RPMI7951 (cell line): Measurements from ENCODE around the gene TMEM184A. TPM values are rescaled to one million over a fixed set of nuclear protein-coding genes. Genes with fewer than 3 reads are reported as not detected.

Experiments
- DNase-seq: peaks from one replicate; pipeline ENCODE4 v3.0.0-alpha.2; 2012; ENCODE audit warnings: low read depth
- total RNA-seq: library from RNA; depleted of rRNA; stranded (reverse); fragments of >200 nt; shearing (Covaris generic); gene quantifications from 2 replicates; pipeline ENCODE4 v1.2.3, GENCODE V29; 2014

Gene TMEM184A
- total RNA-seq, 1 experiment from 2014 or later: not detected

DNA sequence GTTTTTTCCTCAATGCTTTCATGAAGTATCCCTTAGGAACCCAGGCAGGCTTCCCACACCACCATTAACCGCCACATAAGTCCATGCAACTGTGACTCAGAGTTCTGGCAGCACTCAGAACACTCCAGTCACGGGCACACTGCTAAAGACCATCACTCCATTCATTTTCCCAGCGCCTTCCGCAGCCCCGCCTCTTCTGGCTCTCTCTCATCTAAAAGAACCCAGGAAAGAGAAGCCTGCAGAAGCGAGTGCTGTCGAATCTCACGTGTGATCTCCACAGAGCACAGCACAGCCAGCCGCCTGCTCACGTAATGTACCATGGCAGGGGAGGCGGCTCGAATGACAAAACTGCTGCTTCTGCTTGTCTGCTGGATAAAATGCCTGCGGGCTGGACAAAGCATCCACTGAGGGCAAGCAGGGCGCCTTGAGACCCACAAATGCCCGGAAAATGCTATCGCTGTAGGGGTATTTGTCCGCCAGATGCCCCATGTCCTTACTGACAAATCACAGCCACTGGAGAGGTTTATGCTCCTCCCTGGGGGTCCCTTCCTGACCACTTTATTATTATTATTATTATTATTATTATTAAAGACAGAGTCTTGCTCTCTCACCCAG is 12.0 kb upstream of the TMEM184A start:
- peak; percentile 92 for DNase-seq

DNA sequence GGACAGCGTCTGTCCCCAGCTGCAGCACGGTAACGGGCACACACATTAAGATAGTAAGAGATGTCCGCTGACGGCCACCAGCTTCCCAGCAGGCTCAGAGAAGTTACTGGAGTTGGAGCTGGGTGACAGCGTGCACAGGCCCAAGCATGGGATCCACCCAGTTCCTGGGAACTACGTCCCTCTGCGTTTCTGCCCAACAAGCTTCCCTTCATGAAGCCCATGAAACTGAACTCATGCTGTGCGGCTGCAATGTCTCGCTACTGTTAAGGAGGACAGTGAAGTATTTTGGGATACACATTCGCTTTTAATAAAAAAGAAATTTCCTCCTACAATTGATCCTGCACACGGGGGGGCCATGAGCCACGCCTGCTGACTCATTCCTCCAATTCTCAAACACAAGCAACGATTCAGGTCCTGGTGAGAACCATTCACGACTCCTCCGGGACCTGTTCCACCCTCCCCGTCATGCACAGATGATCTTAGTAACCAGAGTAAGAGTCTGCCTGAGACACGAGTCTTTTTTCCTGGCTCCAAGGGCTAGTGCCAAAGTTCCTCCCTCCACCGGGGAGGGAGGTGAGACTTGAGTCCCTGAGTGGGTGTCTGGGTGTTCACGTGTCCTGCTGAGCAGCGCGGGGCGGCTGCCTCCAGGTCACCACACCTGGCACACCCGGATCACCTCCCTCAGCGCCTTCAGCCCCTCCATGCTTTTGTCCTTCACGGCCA is 11.2 kb upstream of the TMEM184A start:
- DNase-seq: peak; percentile 65

DNA sequence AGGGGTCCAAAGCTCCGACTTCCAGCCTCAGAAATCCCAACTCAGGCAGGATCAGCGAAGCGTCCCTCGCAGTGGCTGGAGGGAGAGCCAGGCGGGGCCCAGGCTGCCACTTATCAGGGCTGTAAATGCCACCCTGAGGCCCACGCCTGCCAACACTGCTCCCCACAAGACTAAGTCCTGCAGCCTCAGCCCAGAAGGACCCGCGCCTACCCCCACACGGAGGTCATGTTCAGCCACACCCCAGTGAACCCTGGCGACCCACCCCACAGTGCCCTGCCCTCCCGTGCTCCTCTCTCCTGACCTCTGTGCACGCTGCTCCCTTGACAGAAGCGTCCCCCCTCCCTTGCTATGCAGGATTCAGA is 10.7 kb upstream of the TMEM184A start:
- no peak for DNase-seq

DNA sequence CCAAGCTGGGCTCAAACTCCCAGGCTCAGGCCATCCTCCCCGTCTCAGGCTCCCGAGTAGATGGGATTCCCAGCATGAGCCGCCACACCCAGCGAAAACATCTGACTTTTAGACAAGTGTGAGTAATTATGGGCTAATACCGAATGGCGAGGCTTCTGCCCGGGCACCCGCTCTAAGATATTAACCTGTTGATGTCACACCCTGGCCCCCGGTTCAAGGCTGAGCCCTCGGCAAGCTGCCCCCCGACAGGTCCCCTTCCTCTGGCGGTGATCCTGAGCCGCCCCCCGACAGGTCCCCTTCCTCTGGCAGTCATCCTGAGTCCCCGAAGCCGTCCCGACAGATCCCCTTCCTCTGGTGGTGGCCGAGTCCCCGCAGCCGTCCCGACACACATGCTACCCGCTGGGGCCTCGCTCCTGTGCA is 8.6 kb upstream of the TMEM184A start:
- no peak for DNase-seq

DNA sequence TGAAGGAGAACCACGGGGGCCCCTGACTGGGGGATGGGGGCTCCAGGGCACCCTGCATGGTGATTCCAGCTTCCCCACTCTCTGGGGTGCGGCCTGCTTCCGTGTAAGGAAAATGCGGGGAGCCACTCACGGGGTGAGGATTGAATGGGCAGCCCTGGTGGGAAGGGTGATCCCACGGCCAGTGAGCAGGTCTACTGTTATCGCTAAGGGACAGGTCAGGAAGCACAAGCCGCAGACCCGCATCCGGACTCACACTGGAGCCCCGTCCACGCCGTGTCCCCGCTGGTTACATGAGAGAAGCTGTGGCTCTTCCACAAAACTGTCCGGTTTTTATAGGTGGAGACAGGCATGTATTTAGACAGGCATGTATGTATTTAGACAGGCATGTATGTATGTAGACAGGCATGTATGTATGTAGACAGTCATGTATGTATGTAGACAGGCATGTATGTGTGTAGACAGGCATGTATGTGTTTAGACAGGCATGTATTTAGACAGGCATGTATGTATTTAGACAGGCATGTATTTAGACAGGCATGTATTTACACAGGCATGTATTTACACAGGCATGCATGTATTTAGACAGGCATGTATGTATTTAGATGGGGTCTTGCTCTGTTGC is 8.1 kb upstream of the TMEM184A start:
- no peak for DNase-seq

DNA sequence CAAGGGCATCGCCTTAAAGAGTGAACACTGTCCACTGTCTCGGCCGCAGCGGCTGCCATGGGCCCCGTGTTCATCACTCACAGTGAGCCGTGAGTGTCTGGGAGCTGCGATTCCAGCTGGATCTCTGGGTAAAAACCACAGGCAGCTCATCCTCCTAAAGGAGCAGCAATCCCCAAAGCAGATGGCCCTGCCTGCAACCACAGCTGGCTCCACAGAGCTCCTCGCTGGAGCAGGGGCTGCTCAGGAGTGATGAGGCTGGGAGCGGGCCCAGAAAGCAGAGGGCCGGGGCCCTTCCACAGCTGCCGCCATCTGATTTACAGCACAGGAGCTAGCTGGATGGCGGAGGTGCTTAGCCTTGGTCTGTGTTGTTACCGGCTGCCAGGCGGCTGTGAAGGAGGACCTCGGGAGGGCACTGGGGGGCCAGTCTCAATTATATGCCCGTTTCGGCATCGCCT is 6.6 kb upstream of the TMEM184A start:
- peak; percentile 63 for DNase-seq

DNA sequence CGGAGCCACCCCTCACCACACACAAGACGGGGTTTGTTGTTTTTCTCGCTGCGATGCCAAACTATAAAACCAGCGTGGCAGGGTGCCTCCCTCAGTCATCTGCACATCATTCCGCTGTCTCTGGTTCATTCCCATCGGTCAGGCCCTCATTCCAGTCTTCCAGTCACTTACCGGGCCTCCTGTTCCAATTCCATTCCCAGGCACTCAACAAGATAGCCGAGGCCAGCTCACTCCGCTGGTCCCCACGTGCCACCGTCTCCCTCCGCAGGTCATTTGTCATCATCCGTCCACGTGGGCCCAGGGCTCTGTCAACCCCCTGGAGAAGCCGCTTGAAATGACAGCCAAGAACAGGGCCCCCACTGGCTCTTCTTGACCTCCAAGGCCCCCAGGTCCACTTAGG is 6.1 kb upstream of the TMEM184A start:
- no peak for DNase-seq

DNA sequence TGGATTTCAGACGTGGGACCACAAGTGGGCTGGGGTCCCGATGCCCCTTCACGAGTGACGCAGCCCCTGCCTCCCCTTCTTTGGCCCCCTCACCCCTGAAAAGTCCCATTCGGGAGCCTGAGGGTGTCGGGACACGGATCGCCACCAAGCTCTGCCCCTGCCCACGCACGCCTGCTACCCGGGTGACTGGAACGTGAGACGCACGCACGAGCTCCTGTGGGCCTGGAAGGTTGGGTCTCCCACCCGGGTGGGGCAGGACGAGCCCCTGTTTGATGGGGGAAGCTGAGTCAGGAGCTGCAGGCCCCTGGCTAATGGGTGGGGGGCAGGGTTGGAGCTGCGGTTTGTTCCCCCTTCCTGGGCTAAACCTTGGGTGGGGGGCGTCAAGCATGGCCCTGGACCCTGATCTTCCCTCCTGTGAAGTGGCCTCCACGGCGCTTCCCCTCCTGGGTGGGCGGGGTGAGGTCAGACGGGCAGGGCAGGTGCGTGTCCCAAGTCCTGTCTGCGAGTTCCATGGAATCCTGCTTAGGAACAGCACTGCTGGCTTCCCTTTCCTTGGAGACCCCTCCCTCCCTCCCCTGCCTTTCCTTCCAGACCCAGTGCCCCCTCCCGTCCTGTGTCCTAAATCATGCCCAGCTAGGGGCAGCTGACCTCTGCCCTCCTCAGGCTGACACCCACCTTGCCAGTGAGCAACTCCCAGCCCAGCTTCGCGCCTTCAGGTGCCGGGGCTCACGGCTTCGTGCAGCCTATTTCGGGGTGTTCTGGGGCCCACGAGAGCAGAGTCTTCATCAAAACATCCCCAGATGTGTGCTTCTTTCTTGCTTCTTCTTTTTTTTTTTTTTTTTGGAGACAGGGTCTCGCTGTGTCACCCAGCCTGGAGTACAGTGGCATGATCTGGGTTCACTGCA is 5.3 kb upstream of the TMEM184A start:
- DNase-seq: no peak

DNA sequence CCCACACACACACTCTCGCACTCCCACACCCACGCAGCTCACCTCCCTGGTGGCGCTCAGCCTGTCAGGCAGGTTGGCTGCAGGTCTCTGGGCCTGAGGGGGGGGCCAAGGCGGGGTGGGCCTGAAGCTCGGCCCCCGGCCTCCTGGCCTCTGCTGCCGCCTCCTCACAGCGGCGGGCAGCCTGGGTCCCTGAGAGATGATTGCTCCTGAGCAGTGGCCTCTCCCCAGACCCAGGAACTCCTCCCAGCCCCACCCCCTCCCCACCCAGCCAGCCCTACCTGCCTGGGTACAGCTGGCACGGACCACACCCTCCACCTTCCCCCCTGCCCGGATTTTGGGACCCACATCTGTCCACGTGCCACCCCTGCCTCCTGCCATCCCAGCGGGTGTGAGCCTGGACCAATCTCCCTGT is 4.6 kb upstream of the TMEM184A start:
- no peak for DNase-seq

DNA sequence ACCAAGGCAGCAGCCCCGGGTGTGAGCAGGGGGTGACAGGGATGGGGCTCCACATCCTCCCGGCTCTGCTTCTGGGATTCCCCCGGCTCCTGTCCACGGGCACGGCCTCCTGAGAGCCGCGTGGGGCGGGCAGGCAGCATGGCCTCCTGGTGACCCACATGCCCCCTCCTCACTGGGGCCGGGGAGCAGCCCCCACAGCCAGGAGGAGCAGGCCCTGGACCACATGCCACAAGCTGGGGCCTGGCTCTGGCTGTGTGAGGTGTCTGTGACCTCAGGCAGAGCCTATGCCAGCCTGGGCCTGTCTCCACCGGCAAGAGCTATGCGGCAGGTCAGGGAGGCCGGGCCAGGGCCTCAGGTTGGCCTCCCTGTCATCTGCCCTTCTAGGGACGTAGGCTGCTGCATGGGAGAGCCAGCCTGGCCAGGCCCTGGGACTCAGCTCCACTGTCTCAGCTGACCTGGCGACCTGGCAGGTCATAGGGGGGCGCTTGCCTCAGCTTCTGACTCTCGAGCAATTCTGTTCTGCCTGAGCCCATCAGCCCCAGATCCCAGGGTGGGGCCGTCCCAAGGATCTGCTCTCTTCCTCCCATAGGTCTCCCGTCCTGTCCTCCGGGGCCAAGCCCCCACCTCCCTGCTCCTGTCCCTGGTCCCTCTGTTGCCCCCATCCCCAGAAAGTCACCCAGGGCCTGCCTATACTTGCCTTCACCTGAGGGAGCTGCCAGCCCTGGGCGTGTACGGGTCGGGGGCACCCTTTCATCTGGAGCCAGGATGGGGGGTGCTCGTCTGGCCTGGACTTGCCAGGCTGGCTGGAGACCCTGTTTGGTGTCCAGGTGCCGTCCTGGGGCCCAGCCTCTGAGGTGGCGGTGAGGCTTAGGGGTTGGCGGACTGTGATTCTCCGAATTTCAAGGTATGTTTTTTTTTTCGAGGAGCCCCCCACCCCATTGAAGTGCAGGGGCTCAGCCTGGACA is 3.9 kb upstream of the TMEM184A start:
- no peak for DNase-seq

DNA sequence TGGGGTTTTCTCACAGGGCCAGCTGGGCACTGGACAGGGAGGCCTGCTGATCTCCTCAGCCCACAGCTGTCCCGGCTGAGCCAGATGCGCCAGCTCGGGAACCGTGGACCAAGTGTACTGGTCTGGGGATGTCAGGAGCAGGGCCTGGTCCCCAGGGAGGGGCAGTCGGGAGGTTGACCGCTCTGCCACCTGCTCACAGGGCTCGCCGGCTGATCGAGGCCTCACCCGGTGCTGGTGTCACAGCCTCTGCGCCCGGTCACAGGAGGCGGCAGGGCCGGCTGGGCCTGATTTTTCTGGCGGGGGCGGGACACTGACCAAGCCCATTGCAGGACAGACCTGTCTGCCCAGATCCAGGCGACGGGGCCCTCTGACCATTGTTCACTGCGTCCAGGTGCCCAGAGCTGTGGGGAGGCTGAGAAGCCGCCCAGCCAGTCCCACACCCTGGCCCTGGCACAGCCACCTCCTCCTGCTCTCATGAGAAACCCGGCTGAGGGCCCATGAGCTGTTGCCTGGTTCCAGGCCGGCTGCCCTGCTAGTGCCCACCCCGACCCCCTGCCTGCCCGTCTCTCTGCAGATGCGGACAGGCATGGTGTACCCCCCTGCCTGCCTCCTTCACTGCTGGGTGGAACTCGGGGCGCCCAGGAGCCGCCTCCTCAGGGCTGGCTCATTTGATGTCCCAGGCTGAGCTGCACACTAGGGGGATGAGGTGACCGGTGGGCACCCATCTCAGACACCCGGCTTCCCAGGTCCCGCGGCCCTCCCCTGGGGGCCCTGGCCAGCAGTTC is 3.0 kb upstream of the TMEM184A start:
- DNase-seq: no peak

DNA sequence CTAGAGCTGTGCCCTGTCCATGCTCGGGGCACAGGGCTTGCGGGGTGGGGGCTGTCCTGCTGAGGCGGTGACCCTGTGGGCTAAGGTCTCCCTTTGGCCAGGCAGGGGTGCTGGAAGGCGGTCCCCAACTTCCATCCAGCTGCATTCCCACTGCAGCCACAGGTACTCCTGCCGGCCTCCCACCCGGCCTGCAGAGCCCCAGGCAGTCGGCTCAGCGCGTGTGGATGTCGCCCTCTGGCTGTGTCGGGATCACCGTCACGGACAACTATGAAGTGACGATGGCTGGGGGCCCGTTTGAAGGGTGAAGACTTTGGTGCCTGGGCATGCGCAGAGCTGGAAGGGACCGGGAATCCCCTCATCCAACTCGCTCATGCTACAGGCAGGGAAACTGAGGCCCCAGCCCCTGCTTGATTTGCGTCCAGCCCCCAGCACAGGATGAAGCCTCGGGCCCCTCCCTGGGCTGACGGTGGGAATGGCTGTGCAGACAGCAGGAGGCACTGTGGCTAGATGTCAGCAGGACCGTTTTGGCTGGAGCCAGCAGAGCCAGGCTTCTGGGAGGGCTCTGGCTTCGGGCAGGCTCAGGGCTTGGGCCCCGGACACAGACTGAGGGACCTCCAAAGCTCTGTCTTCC is 2.3 kb upstream of the TMEM184A start:
- no peak for DNase-seq

DNA sequence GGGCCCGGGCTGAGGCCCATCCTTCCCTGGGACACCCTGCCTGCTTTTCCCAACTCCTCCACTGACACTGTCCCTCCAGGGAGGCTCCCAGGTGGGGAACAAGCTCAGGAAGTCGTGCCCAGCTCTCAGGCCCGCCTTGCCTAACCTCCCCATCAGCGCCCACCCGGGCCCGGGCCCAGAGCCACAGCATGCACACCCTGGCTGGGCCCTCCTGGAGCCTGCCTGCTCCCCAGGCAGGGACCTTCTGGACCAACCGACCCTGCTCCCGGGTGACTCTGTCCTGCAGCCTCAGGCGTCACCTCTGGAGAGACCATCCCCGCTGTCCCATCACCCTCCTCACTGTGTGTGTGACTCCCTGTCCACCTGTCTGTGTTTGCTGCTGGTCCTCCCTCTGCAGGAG is 1.8 kb upstream of the TMEM184A start:
- no peak for DNase-seq

DNA sequence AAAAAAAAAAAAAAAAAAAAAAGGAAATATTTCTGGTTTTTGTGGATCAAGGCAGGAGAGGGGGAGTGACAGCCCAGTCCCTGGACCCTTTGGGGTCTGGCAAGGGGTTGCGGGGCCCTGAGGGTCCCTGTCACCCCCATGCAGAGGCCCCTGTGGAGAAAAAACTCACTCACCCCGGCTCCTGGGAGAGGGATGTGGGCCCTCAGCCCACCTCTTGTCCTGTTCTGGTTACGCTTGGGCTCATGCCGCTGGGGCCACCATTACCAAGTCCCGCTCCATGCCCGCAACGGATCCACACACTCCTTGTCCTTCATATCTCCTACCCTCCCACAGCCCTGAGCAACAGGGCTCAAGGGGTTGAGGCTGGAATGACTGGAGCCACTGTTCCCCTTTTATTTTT is 1.0 kb upstream of the TMEM184A start:
- DNase-seq: no peak

DNA sequence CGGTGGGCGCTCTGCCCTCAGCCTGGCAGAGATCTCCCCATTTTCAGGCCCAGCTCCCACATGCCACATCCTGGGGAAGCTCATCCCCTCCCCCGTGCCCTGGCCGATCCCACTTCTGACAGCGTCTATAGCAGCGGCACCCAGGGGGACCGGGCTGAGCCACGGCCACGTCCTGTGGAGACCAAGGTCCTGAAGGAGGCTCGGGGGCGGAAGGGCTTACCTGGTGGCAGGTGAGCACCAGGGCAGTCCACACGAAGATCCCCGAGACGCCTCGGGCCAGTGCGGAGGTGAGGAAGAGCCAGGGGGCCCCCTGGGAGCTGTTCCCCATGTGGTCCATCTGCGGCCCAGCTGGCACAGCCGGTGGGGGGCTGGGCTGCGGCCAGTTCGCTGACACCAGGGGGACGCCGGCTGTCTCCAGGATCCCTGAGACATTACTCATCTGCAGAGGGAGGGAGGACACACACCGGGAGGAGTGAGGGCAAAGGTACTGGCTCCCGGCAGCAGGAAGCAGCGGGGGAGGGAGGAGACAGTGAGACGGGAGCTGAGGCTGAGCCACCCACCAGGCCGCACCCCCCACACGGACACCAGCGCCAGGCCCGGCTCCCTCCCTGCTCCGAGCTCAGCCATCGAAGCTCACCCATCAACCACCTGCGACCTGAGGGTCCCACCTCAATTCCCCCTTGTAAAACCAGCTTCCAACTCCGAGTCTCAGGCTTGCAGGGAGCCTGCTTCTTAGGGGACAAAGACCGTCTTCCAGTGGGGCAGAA is 776 bp downstream of the TMEM184A start:
- DNase-seq: peak; percentile 94

DNA sequence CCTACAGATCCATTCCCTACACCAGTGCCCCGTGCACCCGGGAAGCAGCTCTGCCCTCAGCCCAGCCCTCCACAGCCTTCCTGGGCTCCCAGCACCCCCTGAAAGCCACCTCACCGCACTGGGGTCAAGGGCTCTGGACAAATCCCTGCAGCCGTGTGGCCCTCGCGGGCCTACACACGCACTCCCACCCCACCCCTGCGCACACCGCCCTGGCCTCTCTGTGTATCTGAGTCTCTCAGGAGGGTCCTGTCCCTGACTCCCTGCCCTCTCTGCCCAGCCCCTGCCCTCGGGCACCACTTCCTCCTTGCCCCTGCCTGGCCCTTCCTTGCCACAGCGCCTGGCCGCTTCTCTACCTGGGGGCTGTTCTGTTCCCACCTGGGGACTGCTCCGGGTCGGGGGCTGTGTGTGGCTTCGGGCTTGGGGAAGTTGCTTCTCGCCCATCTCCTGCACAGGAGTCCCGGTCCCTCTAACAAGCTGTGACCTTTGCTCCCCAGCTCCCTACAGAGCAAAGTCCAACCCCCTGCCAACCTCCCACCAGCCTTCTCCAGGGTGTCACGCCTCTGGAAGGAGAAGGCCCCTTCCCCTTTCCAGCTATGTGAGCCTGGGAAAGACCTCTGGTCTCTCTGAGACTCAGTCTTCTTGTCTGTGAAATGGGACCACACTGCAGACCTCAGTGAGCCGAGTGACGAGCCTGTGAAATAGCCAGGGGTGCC is 1.5 kb downstream of the TMEM184A start:
- no peak for DNase-seq

DNA sequence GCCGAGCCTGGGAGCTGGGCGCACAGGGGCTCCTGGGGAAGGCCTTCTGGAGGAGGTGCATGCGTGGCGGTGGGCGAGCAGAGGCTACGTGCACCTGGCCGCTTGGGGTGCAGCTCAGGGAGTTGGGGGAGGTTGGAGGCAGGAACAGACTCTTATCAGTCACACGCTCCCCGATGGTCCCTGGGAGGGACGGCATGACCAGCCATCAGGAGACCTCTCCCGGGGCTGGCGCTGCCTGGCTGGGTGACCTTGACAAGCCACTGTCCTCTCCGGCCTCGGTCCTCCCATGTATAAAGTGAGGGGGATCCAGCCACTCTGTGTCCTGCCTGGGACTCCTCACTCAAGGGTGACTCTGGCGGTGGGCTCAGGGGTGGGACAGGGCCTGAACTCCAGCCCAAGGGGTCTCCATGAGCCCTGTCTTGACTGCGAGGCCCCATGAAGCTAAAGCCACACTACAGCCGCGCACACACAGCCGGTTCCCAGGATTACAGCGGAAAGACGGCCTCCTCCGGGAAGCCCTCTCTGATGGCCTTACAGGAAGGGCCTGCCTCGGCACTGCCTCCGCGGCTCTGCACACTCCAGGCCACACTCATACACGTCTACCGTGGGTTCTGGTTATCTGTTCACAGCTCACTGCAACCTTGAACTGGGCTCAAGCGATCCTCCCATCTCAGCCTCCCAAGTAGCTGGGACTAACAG is 2.3 kb downstream of the TMEM184A start:
- no peak for DNase-seq

DNA sequence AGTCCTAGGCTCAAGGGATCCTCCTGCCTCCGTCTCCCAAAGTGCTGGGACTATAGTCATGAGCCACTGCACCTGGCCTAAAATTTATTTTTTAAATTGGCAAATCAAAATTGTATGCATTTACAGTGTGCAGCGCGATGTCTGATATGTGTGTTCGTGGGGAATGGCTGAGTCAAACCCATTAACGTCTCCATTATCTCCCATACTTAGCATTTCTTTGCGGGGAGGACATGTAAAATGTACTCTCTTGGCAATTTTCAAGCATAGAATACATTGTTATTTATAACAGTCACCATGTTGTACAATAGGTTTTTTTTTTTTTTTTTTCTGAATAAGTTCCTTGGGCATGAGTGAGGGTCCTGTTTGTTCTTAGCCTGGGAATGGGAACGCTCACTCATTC is 3.8 kb downstream of the TMEM184A start:
- no peak for DNase-seq
